HG02943 (cell line): ENCODE data around the gene EPB41L5.

Experiments
- ATAC-seq: cut with Tn5 transposase; IDR thresholded peaks from one replicate; pipeline ENCODE4 v1.9.1; 2021; ENCODE audit warnings: mild to moderate bottlenecking, low read depth, moderate library complexity; ENCODE audit not compliant: unreplicated experiment

Gene EPB41L5

DNA sequence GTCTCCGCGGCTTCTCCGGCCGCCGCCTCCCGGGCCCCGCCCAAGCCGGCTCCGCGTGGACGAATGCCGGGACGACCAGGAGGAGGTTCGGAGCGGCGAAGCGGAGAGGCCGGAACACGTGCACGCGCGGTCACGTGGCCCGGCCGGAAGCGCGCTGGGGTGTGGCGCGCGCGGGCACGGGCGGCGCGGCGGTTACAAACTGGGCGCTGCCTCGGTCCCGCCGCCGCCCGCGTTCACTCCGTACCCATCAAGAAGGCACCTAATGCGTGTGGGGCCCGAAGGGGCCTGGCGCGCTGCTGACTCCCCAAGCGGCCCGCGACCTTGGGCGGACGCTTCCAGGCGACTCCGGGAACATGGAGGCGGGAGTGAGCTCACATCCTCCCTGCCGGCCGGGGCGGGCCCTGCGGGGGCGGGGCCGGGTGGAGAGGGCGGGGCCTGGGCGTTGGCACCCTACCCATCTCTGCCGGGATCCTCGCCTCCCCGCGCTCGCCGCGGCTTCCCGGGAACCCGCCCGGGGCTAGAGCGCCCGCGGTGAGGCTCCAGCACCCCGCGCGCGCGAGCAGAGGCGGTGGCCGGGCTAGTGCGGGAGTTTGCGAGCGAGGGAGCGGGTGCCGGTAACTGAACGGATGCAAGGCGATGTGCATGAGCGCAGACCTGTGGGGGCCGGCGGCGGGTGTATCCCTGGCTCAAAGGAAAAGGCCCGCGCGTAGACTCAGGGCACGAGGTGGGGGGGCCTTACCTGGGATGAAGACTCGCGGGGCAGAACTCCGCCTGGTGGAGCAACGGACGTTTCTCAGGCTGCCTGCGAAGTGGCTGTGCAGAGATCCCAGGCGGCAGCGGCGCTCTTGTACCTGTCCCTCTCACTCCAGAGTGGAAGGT, 210.4 kb downstream of the EPB41L5 start, which contains the start of gene TMEM185B:
TMEM185B (minus strand) TSS at position 367 of the 879 bp plus-strand sequence. CDS start 424 bp downstream, outside the sequence.
- ATAC-seq = peak; percentile 92

DNA sequence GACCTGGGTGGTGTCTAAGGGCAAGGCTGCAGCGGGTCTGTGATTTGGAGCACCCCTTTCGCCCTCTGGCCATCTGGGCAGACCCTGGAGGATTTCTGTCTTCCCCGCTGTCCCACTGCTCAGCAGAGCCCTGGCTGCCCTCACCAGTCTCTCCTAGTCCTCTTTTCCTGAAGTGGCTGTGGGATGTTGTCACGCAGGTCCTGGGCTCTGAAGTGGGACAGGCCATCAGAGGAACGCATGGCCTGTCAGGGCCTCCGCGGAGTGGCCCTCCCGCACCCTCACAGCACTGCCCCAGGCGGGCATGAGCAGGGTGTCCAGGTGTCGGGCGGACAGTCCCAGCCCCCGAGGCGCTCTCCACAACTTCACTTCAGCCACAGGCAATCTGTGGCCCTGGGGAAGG, 211.4 kb downstream of the EPB41L5 start:
- no peak for ATAC-seq

DNA sequence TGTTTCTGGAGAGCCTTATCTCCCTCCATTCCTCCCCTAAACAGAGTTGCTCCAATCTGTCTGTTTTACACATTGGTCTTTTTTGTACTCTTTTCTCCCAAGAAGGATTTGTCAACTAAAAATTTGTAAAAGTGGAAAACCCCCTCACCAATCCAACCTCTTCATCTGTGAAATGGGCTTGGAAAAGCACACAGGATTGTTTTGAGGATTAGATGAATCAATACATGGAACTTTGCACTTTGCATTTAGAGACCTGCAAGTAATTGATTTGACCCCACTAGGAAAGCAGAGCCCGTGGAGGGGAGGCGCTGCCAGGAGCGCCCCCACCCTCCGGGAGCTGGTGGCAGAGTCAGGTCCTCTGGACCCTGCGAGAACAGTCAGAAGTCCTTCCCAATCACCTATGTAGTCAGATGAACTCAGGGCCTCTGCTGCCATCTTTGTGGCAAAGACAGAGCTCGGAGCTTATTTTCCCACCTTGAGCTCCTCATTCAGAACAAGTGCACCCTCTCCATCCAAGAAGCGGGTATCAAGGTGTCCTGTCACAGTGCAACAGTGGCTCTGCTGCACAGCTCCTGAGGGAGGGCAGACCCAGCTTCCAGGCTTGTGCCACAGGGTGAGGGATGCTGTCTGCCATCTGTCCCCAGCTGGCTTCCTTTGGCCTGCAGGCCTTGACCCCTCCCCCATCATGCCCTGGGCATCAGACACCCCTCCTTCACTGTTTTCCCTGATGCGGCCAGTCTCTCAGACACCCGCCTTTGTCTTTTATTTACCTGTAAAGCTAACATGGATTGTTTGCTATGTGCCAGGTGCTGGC, 212.1 kb downstream of the EPB41L5 start:
- ATAC-seq = no peak

DNA sequence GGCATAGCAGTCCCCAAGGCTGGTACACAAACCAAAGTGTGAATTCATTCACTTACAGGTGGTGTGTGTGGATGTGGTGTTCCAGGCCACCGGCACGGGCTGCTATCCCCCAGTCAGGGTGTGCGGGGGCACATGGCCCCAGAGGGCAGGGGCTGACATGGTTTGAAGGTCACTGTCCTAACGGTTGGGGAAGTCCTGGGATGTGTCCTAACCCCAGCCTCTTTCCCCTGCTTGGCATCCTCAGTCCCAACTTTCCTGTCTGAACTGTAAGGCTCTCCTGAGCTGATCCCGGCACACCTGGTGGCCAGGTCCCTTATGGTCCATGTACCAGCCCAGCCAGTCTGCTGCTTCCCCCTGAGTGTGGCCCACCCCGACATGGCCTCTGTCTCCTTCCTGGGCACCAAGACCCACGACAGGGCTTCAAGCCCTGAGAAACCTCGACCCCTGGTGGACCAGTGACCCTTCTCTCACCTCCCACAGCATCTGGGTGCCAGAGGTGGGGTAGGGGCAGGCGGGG, 212.7 kb downstream of the EPB41L5 start:
- ATAC-seq = no peak

DNA sequence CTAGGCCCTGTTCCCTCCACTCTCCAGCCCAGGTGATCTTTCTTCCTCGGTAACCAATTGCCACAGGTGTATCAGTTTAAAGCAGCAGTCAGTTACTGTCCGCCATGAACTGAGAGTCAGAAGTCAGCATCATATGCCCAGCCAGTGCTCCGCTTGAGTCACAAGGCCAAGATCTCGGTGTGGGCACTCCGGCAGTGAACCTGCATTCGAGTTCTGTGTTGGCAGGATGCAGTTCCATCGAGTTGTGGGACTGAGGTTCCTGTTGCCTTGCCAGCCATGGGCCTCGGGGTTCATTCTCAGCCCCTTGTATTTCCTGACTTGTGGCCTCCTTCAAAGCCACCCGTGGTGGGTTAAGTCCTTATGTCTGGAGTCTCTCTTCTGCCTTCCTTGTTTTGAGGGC, 213.4 kb downstream of the EPB41L5 start:
- ATAC-seq = no peak

DNA sequence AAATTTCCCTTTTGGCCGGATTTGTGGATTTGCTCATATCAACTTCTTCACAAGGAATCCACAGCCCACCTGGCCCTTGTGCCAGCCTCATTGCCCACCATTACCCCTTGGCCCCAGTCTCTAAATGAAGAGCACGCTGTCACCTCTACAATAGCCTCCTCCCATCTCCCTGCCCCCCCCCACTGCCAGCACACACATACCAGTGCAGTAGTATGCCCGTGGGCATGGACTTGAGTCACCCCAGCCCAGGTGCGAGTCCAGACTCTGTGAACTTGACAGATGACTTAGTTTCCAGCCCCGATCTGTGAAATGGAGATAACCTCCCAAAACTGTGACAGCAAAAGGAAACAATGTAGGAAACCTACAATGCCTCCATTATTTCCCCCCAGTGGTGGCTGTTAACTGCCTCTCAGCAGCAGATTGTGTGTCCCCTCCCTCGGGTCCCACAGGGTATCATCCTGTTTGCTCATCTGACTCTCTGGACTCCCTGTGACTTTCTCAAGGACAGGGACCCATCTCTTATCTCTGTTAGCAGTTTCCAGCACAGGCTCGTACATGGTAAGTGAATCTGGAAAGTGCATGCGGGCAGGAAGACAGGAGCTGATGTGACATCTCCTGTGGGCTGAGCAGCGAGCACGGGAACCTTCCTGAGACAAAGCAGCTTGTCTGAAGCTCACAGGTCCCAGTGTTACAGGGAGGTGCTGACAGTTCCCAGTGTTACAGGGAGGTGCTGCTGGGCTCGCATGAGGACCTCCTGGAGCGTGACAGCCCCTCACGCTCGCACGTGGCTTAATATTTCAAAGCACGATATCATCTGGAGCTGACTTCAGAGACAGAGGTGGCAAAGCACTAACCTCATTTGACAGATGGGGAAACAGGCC, 214.5 kb downstream of the EPB41L5 start:
- no peak for ATAC-seq

DNA sequence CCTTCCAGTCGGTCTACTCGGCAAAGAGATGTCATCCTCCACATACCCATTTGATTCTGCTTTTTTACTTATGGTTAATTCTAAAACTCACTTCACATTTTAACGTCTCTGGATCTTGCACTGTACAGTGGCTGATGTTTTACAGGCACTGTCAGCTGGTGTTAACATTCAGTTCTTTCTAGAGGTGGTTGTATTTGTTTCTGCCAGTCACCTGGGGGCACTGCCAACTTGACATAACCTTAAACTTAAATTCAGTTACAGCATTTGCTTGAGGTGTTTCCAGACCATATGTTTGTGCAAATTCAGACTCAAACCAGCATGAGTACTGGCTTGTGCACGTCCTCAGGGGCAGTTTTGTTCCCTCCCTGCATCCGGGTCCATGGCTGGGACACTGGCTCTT, 215.6 kb downstream of the EPB41L5 start:
- ATAC-seq = no peak
